HG02798 (cell line): ENCODE results near the gene SNX32.
"Not testable (repeated sequence)": the region's sequence is repeated elsewhere in the genome, so short reads cannot be mapped to it uniquely, and the experiment has no call there.

Source experiments
- ATAC-seq: cut with Tn5 transposase; IDR thresholded peaks from one replicate; pipeline ENCODE4 v1.9.1; 2021; ENCODE audit warnings: mild to moderate bottlenecking; ENCODE audit not compliant: unreplicated experiment, poor library complexity

Gene SNX32

GRCh38 chr11:65883058-65883761 is 49.4 kb downstream of the SNX32 start:
- no peak for ATAC-seq

GRCh38 chr11:65883786-65884715 is 50.3 kb downstream of the SNX32 start:
- no peak for ATAC-seq

- no peak for ATAC-seq
Measured at GRCh38 chr11:65884716-65885092, 50.9 kb downstream of the SNX32 start.

- no peak for ATAC-seq
Measured at GRCh38 chr11:65885231-65885630, 51.5 kb downstream of the SNX32 start.

- no peak for ATAC-seq
Measured at GRCh38 chr11:65885808-65886536, 52.2 kb downstream of the SNX32 start.

GRCh38 chr11:65886826-65887722 is 53.3 kb downstream of the SNX32 start:
- ATAC-seq, result no peak

- peak; percentile 0 for ATAC-seq
Measured at GRCh38 chr11:65887723-65888162, 54.0 kb downstream of the SNX32 start.

- peak; percentile 60 for ATAC-seq
Measured at GRCh38 chr11:65888163-65888814, 54.5 kb downstream of the SNX32 start, which contains the start of gene FIBP. FIBP (minus strand) TSS chr11:65888471; CDS start chr11:65888418, 53 bp downstream.

GRCh38 chr11:65890324-65891218 is 56.8 kb downstream of the SNX32 start, which contains the start of gene CCDC85B:
CCDC85B (plus strand) TSS chr11:65890673; CDS start chr11:65890784, 111 bp downstream.
- ATAC-seq, result peak; percentile 68

- no peak for ATAC-seq
Measured at GRCh38 chr11:65891219-65892136, 57.7 kb downstream of the SNX32 start.

GRCh38 chr11:65892137-65892540 is 58.4 kb downstream of the SNX32 start:
- not testable (repeated sequence) for ATAC-seq

- no peak for ATAC-seq
Measured at GRCh38 chr11:65892661-65893317, 59.0 kb downstream of the SNX32 start.

GRCh38 chr11:65894034-65894591 is 60.4 kb downstream of the SNX32 start:
- ATAC-seq, result no peak

GRCh38 chr11:65895482-65895981 is 61.8 kb downstream of the SNX32 start:
- no peak for ATAC-seq

GRCh38 chr11:65896034-65896999 is 62.6 kb downstream of the SNX32 start:
- no peak for ATAC-seq
